ENCODE results near the gene PAK6. TPM values are rescaled to one million over a fixed set of nuclear protein-coding genes. Genes with fewer than 3 reads are reported as not detected.

The PAK6 gene
- total RNA-seq, 1 donor from 2014 or later: not detected

GRCh38 chr15:40252141-40252437 lies 13.2 kb downstream of the PAK6 start:
- TF ChIP-seq, protein P1, sequence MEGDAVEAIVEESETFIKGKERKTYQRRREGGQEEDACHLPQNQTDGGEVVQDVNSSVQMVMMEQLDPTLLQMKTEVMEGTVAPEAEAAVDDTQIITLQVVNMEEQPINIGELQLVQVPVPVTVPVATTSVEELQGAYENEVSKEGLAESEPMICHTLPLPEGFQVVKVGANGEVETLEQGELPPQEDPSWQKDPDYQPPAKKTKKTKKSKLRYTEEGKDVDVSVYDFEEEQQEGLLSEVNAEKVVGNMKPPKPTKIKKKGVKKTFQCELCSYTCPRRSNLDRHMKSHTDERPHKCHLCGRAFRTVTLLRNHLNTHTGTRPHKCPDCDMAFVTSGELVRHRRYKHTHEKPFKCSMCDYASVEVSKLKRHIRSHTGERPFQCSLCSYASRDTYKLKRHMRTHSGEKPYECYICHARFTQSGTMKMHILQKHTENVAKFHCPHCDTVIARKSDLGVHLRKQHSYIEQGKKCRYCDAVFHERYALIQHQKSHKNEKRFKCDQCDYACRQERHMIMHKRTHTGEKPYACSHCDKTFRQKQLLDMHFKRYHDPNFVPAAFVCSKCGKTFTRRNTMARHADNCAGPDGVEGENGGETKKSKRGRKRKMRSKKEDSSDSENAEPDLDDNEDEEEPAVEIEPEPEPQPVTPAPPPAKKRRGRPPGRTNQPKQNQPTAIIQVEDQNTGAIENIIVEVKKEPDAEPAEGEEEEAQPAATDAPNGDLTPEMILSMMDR (IDR thresholded peaks at IDR 0.05): no peak
- no peak for DNase-seq (ENCODE audit: extremely low spot score, unreplicated experiment)
- Mint-ChIP-seq H3K36me3 (ENCODE audit: unreplicated experiment) (no peaks in the 10 kb centered on the region), H3K27ac (ENCODE audit: unreplicated experiment) (no peak overlapping the region), H3K9me3 (ENCODE audit: unreplicated experiment) (no peaks in the 10 kb centered on the region), H3K4me1 (ENCODE audit: unreplicated experiment) (peaks cover 7% of the 10 kb centered on the region), H3K27me3 (ENCODE audit: unreplicated experiment) (peaks cover 15% of the 10 kb centered on the region), H3K4me3 (ENCODE audit: unreplicated experiment) (no peak overlapping the region)

DNA sequence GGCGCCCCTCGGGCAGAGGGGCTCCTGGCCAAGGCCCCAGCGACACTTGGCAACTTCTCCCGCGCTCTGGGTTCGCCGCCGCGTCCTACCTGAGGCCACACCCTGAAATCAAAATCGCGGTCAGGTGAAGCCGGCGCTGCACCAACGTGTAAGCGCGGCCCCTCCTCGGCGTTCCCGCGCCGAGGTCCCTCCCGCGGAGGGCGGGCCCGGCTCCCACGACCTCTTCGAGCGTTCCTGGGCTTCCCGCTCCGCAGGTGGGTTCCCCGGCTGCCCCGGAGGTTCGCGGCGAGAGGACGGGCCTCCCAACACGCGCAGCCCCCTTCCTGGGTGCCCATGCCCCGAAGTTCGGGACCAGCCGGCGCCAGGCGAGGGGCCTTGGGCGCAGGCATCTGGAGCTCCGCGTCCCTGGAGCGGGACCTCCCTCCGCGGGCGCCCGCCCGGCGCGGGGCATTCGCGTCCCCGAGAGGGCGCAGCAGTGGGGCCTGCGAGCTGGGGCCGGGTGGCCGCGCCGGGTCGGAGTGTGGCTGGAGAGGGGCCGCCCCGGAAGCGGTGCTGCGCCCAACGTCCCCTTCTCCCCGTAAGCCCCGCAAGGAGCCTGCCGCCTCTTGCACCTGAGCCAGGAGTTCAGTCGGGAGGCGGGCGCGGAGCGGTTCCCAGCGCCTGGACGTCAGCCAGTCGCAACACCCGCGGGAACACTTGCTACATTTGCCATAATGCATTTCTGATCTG lies 13.7 kb downstream of the PAK6 start:
- H3K4me3 Mint-ChIP-seq (ENCODE audit: unreplicated experiment): peak overlapping the region; percentile 55
- no peak for DNase-seq (ENCODE audit: extremely low spot score, unreplicated experiment)
- no peaks in the 10 kb centered on the region for H3K36me3 Mint-ChIP-seq (ENCODE audit: unreplicated experiment)
- peaks cover 9% of the 10 kb centered on the region for H3K4me1 Mint-ChIP-seq (ENCODE audit: unreplicated experiment)
- TF ChIP-seq, protein P1 (IDR thresholded peaks at IDR 0.05): no peak
- H3K27me3 Mint-ChIP-seq (ENCODE audit: unreplicated experiment): peaks cover 15% of the 10 kb centered on the region
- no peak overlapping the region for H3K27ac Mint-ChIP-seq (ENCODE audit: unreplicated experiment)
- H3K9me3 Mint-ChIP-seq (ENCODE audit: unreplicated experiment): no peaks in the 10 kb centered on the region

- H3K27ac Mint-ChIP-seq (ENCODE audit: unreplicated experiment): no peak overlapping the region
- peak overlapping the region; percentile 55 for H3K4me3 Mint-ChIP-seq (ENCODE audit: unreplicated experiment)
These were observed 14.4 kb downstream of the PAK6 start for GRCh38 chr15:40253167-40253790.

GRCh38 chr15:40254452-40254851 lies 15.6 kb downstream of the PAK6 start:
- Mint-ChIP-seq H3K4me1 (ENCODE audit: unreplicated experiment) (peaks cover 25% of the 10 kb centered on the region), H3K27me3 (ENCODE audit: unreplicated experiment) (peaks cover 15% of the 10 kb centered on the region), H3K36me3 (ENCODE audit: unreplicated experiment) (no peaks in the 10 kb centered on the region), H3K9me3 (ENCODE audit: unreplicated experiment) (no peaks in the 10 kb centered on the region), H3K4me3 (ENCODE audit: unreplicated experiment) (no peak overlapping the region), H3K27ac (ENCODE audit: unreplicated experiment) (no peak overlapping the region)
- TF ChIP-seq, protein P1 (IDR thresholded peaks at IDR 0.05): no peak
- DNase-seq (ENCODE audit: extremely low spot score, unreplicated experiment): no peak

More at GRCh38 chr15:40253167-40253790, 14.4 kb downstream of the PAK6 start:
- H3K4me1 Mint-ChIP-seq (ENCODE audit: unreplicated experiment): peaks cover 15% of the 10 kb centered on the region
- TF ChIP-seq, protein P1 (IDR thresholded peaks at IDR 0.05): no peak
- H3K36me3 Mint-ChIP-seq (ENCODE audit: unreplicated experiment): no peaks in the 10 kb centered on the region
- DNase-seq (ENCODE audit: extremely low spot score, unreplicated experiment): no peak
- peaks cover 15% of the 10 kb centered on the region for H3K27me3 Mint-ChIP-seq (ENCODE audit: unreplicated experiment)
- no peaks in the 10 kb centered on the region for H3K9me3 Mint-ChIP-seq (ENCODE audit: unreplicated experiment)

GRCh38 chr15:40255033-40255432 lies 16.2 kb downstream of the PAK6 start:
- H3K4me3 Mint-ChIP-seq (ENCODE audit: unreplicated experiment): no peak overlapping the region
- peaks cover 15% of the 10 kb centered on the region for H3K27me3 Mint-ChIP-seq (ENCODE audit: unreplicated experiment)
- no peaks in the 10 kb centered on the region for H3K36me3 Mint-ChIP-seq (ENCODE audit: unreplicated experiment)
- H3K27ac Mint-ChIP-seq (ENCODE audit: unreplicated experiment): no peak overlapping the region
- H3K4me1 Mint-ChIP-seq (ENCODE audit: unreplicated experiment): peaks cover 25% of the 10 kb centered on the region
- no peaks in the 10 kb centered on the region for H3K9me3 Mint-ChIP-seq (ENCODE audit: unreplicated experiment)
- TF ChIP-seq, protein P1 (IDR thresholded peaks at IDR 0.05): no peak
- no peak for DNase-seq (ENCODE audit: extremely low spot score, unreplicated experiment)
